Lower leg skin (tissue), 4 donors: ENCODE data around the gene PRKCZ. TPM values are rescaled to one million over a fixed set of nuclear protein-coding genes. Genes with fewer than 3 reads are reported as not detected.

Source experiments
- DNase-seq, 2 donors: peaks; one replicate each; pipeline ENCODE4 v3.0.0-alpha.2; 2019; ENCODE audit warnings: low spot score in 2 of 2
- H3K4me3 ChIP-seq: fragments of 200-600 bp; sonication (generic); 2 replicates; pipeline ENCODE4 v1.5.1; 2017; ENCODE audit warnings: mild to moderate bottlenecking, low read depth; ENCODE audit not compliant: poor library complexity, severe bottlenecking
- CTCF ChIP-seq, 3 donors: fragments of 450-650 bp; IDR thresholded peaks; one replicate each; pipeline ENCODE4 v1.5.1; 2016; ENCODE audit warnings: antibody characterized with exemption in 3 of 3, mild to moderate bottlenecking in 3 of 3, moderate library complexity in 2 of 3
- POLR2A ChIP-seq, 2 donors: fragments of 450-650 bp; IDR thresholded peaks; one replicate each; pipeline ENCODE4 v1.6.1; 2016 to 2017; ENCODE audit warnings: antibody characterized with exemption in 2 of 2, mild to moderate bottlenecking in 1 of 2, moderate library complexity in 1 of 2
- WGBS, 2 donors: methylation state at CpG; one replicate each; pipeline ENCODE4 v1.1.5; 2018; 5-methylcytosine and 5-hydroxymethylcytosine counted together
- intact Hi-C: fragments of 100-400 bp; cut with DNase I; formaldehyde crosslinking; loops from one replicate; pipeline ENCODE4 v1.15.0; 2023; ENCODE audit warnings: low total_unique reads
- total RNA-seq, 4 donors: library from RNA; depleted of rRNA; stranded (reverse); fragments of >200 nt; gene quantifications; one replicate each; pipeline ENCODE4 v1.1.0, GENCODE V29; 2016

Gene PRKCZ
- total RNA-seq, 4 donors from 2014 or later = 25.9 to 32.2 (median 26.8) TPM

GRCh38 chr1:2155147-2155598, 105.0 kb downstream of the PRKCZ start:
- no peak overlapping the region for H3K4me3 ChIP-seq
- intact Hi-C loops = no loop called here
- no peak for DNase-seq
- TF ChIP-seq POLR2A (IDR thresholded peaks at IDR 0.05) (no peak), CTCF (IDR thresholded peaks at IDR 0.05) (no peak)
- 95 to 96% methylated on average over 10 of the region's 10 CpGs for WGBS, 2 donors

- WGBS, 2 donors = 78 to 79% methylated on average over 6 of the region's 6 CpGs
- DNase-seq = no peak
- H3K4me3 ChIP-seq = no peak overlapping the region
- TF ChIP-seq POLR2A (IDR thresholded peaks at IDR 0.05) (no peak), CTCF (IDR thresholded peaks at IDR 0.05) (no peak)
- intact Hi-C loops = no loop called here
Measured at GRCh38 chr1:2155788-2156187, 105.6 kb downstream of the PRKCZ start.

- intact Hi-C loops = no loop called here
- TF ChIP-seq POLR2A (IDR thresholded peaks at IDR 0.05) (no peak), CTCF (IDR thresholded peaks at IDR 0.05) (no peak)
- no peak for DNase-seq
- 84 to 85% methylated on average over 9 of the region's 9 CpGs for WGBS, 2 donors
- no peak overlapping the region for H3K4me3 ChIP-seq
Measured at GRCh38 chr1:2156866-2157265, 106.7 kb downstream of the PRKCZ start.

- 91 to 94% methylated on average over 19 of the region's 19 CpGs for WGBS, 2 donors
- H3K4me3 ChIP-seq = no peak overlapping the region
- intact Hi-C loops = no loop called here
- no peak for DNase-seq
- no peak for TF ChIP-seq POLR2A (IDR thresholded peaks at IDR 0.05)
- no peak for TF ChIP-seq CTCF (IDR thresholded peaks at IDR 0.05)
Measured at GRCh38 chr1:2157856-2158255, 107.6 kb downstream of the PRKCZ start.

- no peak overlapping the region for H3K4me3 ChIP-seq
- 86 to 91% methylated on average over 16 of the region's 16 CpGs for WGBS, 2 donors
- TF ChIP-seq CTCF (IDR thresholded peaks at IDR 0.05) (no peak), POLR2A (IDR thresholded peaks at IDR 0.05) (no peak)
- intact Hi-C loops = no loop called here
- DNase-seq = no peak
Measured at GRCh38 chr1:2158272-2158671, 108.1 kb downstream of the PRKCZ start.

- no peak overlapping the region for H3K4me3 ChIP-seq
- 92 to 94% methylated on average over 17 to 18 of the region's 18 CpGs for WGBS, 2 donors
- DNase-seq = no peak
- TF ChIP-seq CTCF (IDR thresholded peaks at IDR 0.05) (no peak), POLR2A (IDR thresholded peaks at IDR 0.05) (no peak)
- intact Hi-C loops = no loop called here
Measured at GRCh38 chr1:2159124-2159523, 108.9 kb downstream of the PRKCZ start.
